GM21423 (cell line): Measurements from ENCODE around the gene DDX39A.
"Not testable (repeated sequence)": the region's sequence is repeated elsewhere in the genome, so short reads cannot be mapped to it uniquely, and the experiment has no call there.

Experiments used
- ATAC-seq: cut with Tn5 transposase; IDR thresholded peaks from one replicate; pipeline ENCODE4 v1.9.1; 2021; ENCODE audit warnings: mild to moderate bottlenecking, moderate library complexity; ENCODE audit not compliant: unreplicated experiment

The DDX39A gene

DNA sequence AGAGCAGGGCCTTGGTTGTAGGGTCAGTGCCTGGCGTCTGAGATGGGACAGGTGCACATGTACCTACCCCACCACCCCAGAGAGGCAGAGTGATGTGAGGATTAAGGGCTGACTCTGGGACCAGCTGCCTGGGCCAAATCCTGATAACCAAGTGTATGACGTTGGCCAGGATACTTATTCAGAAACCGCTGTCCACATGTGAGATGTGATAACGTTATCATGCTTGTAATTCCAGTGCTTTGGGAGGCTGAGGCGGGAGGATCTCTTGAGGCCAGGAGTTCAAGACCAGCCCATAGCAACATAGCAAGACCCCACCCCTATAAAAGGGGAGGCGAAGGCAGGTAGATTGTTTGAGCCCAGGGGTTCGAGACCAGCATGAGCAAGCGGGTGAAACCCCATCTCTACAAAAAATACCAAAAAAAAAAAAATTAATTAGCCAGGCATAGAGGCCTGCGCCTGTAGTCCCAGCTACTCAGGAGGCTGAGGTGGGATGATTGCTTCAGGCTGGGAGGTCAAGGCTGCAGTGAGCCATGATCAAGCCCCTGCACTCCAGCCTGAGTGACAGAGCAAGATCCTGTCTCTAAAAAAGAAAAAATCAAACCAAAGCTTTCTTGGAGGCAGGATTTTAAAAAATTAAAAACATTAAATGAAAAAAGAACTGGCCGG, 27.9 kb downstream of the DDX39A start:
- ATAC-seq = no peak

DNA sequence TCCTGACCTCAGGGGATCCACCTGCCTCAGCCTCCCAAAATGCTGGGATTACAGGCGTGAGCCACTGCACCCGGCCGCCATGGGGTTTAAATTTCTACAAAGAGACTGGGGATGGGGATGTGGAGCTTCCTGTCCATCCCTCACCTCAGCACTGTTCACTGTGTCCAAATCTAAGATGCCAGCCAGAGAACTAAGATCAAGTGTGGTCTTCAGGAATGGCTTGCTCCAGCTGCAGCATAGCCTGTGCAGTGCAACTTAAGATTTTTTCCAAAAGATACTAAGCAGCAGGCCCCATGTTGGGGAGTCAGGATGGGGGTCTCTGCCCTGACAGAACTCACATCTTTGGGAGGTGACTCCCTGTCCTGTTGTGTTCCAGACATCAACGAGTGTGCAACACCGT, 28.6 kb downstream of the DDX39A start:
- no peak for ATAC-seq

DNA sequence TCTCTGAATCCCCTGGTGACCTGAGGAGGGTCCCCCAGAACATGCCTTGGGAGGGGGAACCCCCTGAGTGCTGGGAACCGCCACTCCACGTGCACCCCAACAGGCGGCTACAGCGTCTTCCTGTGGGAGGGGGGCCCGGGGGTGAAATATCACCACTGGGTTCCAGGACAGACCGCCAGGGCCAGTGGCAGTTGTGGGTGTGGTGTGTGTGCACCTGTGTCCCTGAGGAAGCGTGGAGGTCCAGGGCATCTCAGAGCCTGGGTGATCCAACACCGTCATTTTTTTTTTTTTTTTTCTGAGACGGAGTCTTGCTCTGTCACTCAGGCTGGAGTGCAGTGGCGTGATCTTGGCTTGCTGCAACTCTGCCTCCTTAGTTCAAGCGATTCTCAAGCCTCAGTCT, 33.6 kb downstream of the DDX39A start:
- no peak for ATAC-seq

DNA sequence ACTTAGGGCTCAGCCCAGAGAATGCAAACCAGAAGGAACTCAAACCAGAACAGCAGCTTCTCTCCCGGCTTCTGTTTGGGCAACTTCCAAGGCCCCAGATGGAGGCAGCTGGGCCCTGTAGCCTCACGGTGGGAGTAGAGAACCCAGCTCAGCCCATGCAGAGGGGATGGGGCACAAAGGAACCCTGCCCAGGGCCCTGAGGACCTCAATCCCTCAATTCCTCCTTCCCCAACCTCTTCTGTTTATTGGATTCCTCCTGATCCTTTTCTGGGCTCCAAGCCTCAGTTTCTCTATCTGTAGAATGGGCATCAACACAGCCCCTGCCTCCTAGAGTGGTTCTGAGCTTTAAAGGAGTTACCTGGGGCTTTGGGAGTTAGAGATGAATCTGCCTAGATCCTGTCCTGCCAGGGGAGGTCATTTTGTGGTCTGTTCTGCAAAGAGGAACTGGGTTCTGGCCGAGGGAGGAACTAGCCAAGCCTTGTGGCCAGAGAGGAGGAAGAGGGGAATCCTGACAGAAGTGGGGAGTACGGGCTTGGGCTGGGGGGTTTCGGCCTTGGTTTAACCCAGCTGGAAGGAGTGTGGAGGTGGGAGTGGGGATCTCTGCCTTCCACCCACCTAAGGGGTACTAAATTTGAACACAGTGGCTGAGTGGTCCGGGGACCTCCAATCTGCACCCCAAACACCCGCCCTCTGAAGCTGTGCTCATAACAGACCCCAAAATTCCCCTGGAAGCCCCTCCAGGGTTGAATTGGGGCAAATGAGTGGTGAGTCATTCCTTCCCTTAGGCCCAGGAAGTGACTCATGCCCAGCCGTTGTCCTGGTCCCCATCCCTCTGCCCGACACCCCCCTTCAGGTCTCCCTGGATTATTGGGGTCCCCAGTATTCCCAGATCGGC, 35.2 kb downstream of the DDX39A start:
- no peak for ATAC-seq

DNA sequence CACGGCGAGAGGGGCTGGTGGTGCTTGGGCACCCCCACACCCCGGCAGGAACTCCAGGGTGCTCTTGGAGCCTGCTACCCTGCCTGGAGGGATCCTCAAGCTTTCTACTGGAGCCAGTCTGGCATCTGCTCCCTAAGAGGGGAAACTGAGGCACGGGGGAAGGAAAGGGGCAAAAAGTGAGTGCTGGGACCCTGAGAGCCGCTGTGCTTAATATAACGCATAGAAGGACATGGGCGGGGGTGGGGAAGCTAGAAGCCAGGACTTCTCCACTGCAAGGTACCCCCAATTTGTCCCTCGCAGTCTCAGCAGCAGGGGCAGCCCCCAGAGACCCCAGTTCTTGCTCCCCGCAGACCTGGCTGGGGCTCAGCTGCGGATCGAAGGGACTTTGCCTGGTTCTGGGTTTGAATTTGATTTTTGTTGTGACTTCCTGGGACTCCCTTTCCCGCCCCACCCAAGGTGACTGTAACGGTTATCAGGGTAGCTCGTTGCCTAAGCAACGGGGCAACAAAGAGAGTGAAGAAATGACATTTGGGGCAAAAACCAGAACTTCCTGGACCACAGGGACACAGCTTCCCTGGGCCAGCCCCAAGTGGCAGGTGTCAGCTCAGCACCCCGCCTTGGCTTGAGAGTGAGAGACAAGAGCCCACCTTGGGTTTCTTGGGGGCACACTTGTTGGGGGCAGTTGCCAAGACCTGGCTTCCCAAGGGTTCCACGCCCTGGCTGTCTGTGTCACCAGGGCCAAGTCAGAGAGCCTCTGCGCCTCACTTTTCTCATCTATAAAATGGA, 37.3 kb downstream of the DDX39A start:
- ATAC-seq = no peak

DNA sequence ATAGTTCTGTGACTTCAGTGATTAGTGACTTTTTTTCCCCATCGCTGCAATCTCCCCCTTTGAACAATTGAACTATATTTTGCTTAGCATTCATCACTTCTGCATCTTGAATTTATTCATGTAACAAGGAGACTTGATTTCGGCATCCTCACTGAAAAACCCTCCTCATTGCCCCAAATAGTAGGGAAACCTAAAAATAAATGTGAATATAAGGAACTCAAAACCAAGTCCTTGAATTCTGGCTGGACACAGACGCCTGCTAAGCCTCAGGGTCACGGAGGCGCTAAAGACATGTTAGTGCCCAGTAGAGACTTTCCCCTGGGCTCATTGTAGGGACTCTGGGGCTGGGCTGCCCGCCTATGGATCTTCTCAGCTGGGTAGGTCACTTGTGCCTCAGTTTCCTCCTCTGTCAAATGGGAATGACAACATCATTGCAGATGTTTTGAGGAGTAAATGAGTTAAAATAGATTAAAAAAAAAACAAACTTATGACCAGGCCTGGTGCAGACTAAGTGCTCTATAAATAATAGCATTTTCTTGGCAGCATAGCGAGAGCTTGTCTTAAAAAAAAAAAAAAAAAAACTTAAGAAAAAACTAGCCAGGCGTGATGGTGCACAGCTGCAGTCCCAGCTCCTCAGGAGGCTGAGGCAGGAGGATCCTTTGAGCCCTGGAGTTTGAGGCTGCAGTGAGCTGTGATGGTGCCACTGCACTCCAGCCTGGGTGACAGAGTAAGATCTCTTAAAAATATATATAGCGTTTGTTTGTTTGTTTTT, 39.7 kb downstream of the DDX39A start:
- no peak for ATAC-seq

DNA sequence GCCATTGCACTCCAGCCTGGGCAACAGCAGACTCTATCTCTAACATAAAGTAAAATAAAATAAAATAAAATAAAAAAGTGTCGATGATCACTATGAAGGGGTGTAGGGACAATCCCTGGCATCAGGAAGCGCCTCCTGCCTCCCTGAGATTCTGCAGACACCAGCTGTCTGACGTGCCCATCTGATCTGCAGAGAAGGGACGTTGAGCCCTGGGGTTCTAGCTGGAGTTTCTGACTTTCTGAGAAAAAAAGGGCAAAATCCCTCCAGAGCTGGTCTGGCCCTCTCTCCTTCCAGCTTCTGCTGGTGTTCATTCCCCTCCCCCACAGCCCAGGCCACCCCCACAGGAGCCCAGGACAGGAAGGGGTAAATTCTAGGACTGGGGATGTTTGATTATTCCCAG, 40.3 kb downstream of the DDX39A start:
- no peak for ATAC-seq

DNA sequence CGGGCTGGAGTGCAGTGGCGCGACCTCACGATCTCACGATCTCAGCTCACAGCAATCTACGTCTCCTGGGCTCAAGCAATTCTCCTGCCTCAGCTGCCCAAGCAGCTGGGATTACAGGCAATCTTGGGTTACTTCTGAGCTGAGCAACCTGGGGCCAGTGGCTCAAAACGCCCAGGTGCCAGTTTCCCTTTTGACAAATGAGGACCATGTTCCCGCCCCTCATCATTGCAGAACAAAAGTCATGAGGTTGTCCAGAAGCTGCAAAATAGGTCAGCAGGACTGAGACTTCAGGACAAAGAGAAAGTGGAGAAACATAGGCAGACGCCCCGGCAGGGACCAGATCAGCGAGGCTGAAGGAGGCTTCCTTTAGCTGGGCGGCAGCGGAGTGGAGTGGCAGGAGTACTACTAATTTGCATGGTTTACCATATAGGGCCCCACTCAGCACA, 41.2 kb downstream of the DDX39A start:
- ATAC-seq = no peak

DNA sequence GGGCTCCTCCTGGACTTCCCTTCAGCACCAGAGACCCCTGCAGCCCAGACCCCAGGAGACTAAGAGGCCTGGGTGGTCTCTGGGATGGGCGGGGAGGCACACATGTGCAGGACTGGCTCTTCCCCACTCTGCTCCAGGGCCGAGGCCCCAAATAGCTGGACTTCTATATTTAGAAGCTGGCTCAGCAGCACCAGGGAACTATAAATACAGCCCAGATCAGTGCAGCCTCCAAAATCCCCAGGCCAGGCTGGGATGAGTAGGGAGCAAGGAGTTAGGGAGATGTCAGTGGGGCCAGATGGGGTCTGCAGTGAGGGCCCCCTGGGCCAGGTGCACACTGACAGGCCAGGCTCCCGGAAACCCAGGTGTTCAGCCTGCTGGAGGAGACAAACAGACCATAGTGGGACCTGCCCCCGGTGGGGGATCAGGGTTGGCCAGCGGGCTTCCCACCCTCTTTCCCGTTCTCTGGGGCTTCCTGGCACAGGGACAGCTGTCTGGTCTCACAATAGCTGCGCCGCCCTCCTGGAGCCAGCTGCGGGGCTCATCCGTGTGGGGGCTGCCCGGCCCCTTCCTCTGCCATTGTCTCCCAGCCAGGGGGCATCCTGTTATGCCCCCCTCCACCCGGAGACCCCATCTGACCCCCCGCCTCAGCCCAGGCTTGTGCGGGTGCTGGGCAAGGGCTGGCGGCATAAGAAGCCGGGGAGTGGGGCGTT, 43.4 kb downstream of the DDX39A start:
- no peak for ATAC-seq

DNA sequence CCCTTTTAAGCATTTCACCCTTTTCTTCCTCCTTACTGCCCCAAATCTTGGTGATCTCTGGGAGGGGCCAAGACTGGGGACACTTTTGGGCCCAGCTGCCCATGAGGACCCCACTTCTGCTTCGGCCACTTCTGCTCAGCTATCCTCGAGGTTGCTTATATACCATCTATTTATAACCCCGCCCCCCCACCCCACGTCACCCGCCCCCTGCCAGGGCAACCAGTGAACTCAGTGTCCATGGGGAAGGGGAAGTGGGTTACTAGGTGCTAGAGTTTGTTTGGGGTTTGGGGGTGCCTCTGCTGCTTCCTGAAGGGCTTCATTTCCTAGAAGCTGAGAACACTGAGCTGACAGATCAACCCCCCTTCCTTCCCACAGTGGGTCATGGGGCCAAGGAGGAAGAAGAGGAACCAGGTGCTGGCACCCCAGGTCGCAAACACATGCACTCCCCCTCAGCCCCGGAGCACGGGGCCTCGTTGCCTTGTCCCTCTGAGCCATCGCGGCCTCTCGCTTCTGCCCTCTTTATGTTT, 44.0 kb downstream of the DDX39A start:
- ATAC-seq = no peak

DNA sequence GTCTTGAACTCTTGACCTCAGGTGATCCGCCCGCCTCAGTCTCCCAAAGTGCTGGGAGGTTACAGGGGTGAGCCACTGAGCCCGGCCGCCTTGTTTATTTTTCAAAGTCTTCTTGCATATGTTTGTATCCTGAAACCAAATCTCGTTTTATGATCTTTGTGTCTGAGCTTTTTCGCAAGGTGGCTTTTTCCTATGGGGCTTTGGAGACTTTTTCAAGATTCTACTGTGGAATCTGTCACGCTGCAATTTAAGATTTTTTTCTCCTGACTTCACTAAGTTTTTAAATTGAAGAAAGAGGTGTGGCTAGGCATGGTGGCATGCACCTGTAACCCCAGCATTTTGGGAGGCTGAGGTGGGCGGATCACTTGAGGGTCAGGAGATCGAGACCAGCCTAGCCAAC, 44.8 kb downstream of the DDX39A start:
- ATAC-seq = not testable (repeated sequence)

DNA sequence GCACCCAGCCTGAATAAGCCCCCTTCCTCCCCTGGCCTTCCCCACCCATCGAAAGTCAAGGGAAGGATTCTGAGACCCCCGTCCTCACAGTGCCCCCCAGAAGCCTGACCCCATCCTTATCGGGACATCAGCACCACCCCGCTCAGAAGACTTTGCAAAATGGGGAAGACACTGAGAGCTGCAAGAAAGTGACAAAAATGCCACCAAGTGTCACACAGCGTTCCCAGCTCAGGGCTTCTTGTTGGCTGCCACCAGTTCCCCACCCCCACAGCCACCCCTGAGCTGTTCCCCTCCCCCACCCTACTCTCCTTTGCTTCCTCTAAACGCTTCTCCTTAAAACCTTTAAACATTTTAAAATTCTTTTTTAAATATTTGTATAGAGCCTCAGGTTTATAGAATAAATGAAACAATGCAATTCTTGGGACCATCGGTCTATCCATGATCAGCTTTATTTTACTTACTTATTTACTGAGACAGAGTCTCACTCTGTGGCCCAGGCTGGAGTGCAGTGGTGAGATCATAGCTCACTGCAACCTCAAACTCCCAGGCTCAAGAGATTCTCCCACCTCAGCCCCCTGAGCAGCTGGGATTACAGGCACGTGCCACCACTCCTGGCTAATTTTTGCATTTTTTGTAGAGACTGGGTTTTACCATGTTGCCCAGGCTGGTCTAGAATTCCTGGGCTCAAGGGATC, 46.6 kb downstream of the DDX39A start:
- not testable (repeated sequence) for ATAC-seq

DNA sequence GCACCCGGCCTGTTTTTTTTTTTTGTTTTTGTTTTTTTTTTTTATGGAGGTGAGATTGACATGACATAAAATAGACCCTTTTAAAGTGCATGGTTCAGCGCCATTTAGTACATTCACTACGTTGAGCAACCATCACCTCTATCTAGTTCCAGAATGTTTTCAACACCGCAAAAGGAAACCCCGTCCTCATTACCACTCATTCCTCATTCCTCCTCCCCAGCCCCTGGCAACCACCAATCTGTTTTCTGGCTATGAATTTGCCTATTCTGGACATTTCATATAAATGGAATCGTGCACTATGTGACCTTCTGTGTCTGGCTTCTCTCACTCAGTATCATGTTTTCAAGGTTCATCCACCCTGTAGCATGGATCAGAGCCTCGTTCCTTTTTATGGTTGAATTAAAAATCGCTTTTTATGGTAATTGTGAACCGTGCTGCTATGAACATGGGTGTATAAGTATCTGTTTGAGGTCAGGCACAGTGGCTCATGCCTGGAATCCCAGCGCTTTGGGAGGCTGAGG, 47.8 kb downstream of the DDX39A start:
- ATAC-seq = no peak

DNA sequence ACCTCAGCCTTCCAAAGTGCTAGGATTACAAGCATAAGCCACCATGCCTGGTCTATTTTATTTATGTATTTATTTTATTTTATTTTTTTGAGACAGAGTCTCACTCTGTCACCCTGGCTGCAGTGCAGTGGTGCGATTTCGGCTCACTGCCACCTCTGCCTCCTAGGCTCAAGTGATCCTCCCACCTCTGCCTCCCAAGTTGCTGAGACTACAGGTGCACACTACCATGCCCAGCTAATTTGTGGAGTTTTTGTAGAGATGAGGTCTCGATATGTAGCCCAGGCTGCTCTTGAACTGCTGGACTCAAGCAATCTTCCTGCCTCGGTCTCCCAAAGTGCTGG, 48.2 kb downstream of the DDX39A start:
- no peak for ATAC-seq

DNA sequence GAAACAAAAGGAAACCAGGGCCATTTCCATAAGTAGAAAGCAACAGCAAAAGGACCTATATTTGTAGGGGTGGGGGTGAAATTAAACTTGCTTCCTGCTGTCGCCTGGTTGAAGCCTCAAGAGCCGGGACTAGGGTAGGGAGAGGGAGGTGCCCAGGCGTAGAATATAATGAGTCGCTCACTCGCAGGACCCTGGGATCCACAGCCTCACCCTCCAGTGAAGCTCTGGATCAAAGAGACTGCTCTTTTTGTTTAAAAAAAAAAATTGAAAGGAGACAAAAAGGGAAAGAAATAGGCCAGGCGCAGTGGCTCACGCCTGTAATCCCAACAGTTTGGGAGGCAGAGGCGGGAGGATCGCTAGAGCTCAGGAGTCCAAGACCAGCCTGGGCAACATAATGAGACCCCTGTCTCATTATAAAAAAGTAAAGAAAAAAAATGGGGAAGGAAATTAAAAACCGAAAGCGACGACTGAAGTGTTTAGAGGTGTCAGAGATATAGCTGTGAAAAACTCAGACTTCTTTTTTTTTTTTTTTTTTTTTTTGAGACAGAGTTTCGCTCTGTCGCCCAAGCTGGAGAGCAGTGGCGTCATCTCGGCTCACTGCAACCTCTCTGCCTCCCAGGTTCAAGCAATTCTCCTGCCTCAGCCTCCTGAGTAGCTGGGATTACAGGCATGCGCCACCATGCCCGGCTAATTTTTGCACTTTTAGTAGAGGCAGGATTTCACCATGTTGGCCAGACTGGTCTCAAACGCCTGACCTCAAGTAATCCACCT, 48.8 kb downstream of the DDX39A start:
- ATAC-seq = no peak

DNA sequence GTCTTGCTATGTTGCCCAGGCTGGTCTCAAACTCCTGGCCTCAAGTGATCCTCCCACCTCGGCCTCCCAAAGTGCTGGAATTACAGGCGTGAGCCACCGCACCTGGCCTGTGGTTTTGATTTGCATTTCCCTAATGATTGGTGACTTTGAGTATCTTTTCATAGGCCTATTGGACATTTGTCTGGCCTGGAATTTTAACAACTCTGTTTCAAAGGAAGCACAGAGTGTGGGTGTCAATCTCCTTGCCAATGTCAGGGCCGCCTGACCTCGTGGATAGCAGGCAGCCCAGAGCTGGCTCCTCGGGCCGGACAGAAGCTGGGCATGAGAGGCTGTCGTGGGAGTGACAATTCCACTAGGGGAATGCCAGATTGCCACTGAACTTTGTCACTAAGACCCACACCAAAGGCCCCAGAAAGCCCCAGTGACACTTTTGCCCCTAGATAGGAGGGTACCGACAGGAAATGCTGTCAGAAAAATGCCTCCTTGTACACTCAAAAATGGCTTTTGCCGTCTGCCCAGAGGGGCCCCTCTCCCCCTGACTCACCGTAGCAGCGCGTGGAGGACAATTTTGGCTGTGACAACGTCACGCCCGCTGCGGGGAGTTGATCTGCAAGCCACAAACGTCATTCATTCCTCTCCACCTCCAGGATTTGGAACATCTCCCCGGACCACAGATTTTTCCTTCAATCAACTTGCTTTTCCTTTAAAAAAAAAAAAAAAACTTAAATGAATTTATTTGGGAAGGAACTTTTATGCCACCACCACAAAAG, 49.6 kb downstream of the DDX39A start:
- peak; percentile 39 for ATAC-seq

DNA sequence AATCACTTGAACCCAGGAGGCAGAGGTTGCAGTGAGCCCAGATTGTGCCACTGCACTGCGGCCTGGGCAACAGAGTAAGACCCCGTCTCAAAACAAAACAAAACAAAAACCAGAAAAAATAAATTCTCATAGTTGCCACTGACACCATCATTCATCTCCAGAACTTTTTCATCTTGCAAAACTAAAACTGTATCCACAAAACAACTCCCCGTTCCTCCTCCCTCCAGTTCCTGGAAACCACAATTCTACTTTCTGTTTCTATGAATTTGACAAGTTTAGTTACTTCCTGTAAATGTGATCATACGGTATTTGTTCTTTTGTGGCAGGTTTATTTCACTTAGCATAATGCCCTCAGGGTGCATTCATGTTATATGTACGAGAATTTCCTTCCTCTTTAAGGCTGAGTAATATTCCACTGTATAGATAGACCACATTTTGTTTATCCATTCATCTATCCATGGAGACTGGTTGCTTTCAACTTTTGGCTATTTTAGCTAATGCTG, 51.1 kb downstream of the DDX39A start:
- no peak for ATAC-seq
